Measurements from ENCODE around the gene KLHL7.
"Not testable (repeated sequence)": the region's sequence is repeated elsewhere in the genome, so short reads cannot be mapped to it uniquely, and the experiment has no call there.

GRCh38 chr7:23131799-23132198 is 26.2 kb downstream of the KLHL7 start:
- TF ChIP-seq, protein P1, sequence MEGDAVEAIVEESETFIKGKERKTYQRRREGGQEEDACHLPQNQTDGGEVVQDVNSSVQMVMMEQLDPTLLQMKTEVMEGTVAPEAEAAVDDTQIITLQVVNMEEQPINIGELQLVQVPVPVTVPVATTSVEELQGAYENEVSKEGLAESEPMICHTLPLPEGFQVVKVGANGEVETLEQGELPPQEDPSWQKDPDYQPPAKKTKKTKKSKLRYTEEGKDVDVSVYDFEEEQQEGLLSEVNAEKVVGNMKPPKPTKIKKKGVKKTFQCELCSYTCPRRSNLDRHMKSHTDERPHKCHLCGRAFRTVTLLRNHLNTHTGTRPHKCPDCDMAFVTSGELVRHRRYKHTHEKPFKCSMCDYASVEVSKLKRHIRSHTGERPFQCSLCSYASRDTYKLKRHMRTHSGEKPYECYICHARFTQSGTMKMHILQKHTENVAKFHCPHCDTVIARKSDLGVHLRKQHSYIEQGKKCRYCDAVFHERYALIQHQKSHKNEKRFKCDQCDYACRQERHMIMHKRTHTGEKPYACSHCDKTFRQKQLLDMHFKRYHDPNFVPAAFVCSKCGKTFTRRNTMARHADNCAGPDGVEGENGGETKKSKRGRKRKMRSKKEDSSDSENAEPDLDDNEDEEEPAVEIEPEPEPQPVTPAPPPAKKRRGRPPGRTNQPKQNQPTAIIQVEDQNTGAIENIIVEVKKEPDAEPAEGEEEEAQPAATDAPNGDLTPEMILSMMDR (IDR thresholded peaks at IDR 0.05; ENCODE audit: insufficient read depth, low read depth, low read length): not testable (repeated sequence)
- not testable (repeated sequence) for TF ChIP-seq EZH2 (IDR thresholded peaks at IDR 0.05; ENCODE audit: insufficient read depth, low read length)

Data from astrocyte (in vitro differentiated cells and primary cell).